Measurements from ENCODE around the gene TNFRSF18.
"Not testable (repeated sequence)": the region's sequence is repeated elsewhere in the genome, so short reads cannot be mapped to it uniquely, and the experiment has no call there.

Gene TNFRSF18

GRCh38 chr1:1178794-1179331 is 27.5 kb downstream of the TNFRSF18 start:
- Histone ChIP-seq H3K9me3 (replicated peaks; ENCODE audit: insufficient read depth, low read length) (no peaks in the 10 kb centered on the region), H3F3A (ENCODE audit: insufficient read depth, low read length) (no peaks in the 10 kb centered on the region), H3K27ac (ENCODE audit: low read length) (no peak overlapping the region), H3K36me3 (replicated peaks; ENCODE audit: insufficient read depth, low read length) (no peaks in the 10 kb centered on the region), H3K4me2 (ENCODE audit: low read depth, low read length) (no peak overlapping the region), H3K27me3 (replicated peaks; ENCODE audit: insufficient read depth, low read length) (peaks cover 92% of the 10 kb centered on the region), H3K4me3 (ENCODE audit: low read length) (no peak overlapping the region), H3K9me2 (replicated peaks; ENCODE audit: insufficient read depth, low read length) (no peaks in the 10 kb centered on the region), H3K9ac (ENCODE audit: low read length) (no peak overlapping the region), H3K79me2 (ENCODE audit: low read length) (no peaks in the 10 kb centered on the region), H2AFZ (ENCODE audit: low read length) (no peak overlapping the region), H3K4me1 (ENCODE audit: low read length) (no peaks in the 10 kb centered on the region), H4K20me1 (ENCODE audit: insufficient read depth, low read length) (no peaks in the 10 kb centered on the region)
- TF ChIP-seq CTCF (IDR thresholded peaks at IDR 0.05; ENCODE audit: low read length) (no peak), EZH2 (optimal IDR thresholded peaks at IDR 0.05; ENCODE audit: low read depth, low read length) (no peak), EZH2phosphoT487 (IDR thresholded peaks at IDR 0.05; ENCODE audit: low read length) (no peak)
- DNase-seq, result no peak

- Histone ChIP-seq H3K4me2 (ENCODE audit: low read depth, low read length) (no peak overlapping the region), H4K20me1 (ENCODE audit: insufficient read depth, low read length) (no peaks in the 10 kb centered on the region), H3K79me2 (ENCODE audit: low read length) (no peaks in the 10 kb centered on the region), H3K9ac (ENCODE audit: low read length) (no peak overlapping the region), H3K27me3 (replicated peaks; ENCODE audit: insufficient read depth, low read length) (peaks cover 92% of the 10 kb centered on the region), H3K4me3 (ENCODE audit: low read length) (no peak overlapping the region), H3K36me3 (replicated peaks; ENCODE audit: insufficient read depth, low read length) (no peaks in the 10 kb centered on the region), H3K4me1 (ENCODE audit: low read length) (no peaks in the 10 kb centered on the region), H2AFZ (ENCODE audit: low read length) (no peak overlapping the region), H3K9me2 (replicated peaks; ENCODE audit: insufficient read depth, low read length) (no peaks in the 10 kb centered on the region), H3F3A (ENCODE audit: insufficient read depth, low read length) (no peaks in the 10 kb centered on the region), H3K9me3 (replicated peaks; ENCODE audit: insufficient read depth, low read length) (no peaks in the 10 kb centered on the region), H3K27ac (ENCODE audit: low read length) (no peak overlapping the region)
- TF ChIP-seq CTCF (IDR thresholded peaks at IDR 0.05; ENCODE audit: low read length) (no peak), EZH2phosphoT487 (IDR thresholded peaks at IDR 0.05; ENCODE audit: low read length) (no peak), EZH2 (optimal IDR thresholded peaks at IDR 0.05; ENCODE audit: low read depth, low read length) (no peak)
- no peak for DNase-seq
These were observed 28.8 kb downstream of the TNFRSF18 start for GRCh38 chr1:1177452-1178206.

- Histone ChIP-seq H3K4me1 (ENCODE audit: low read length) (no peaks in the 10 kb centered on the region), H3K9me3 (replicated peaks; ENCODE audit: insufficient read depth, low read length) (no peaks in the 10 kb centered on the region), H3K27ac (ENCODE audit: low read length) (no peak overlapping the region), H4K20me1 (ENCODE audit: insufficient read depth, low read length) (no peaks in the 10 kb centered on the region), H3K36me3 (replicated peaks; ENCODE audit: insufficient read depth, low read length) (no peaks in the 10 kb centered on the region), H2AFZ (ENCODE audit: low read length) (no peak overlapping the region), H3K4me3 (ENCODE audit: low read length) (no peak overlapping the region), H3K27me3 (replicated peaks; ENCODE audit: insufficient read depth, low read length) (peaks cover 91% of the 10 kb centered on the region), H3K9me2 (replicated peaks; ENCODE audit: insufficient read depth, low read length) (no peaks in the 10 kb centered on the region), H3K4me2 (ENCODE audit: low read depth, low read length) (no peak overlapping the region), H3K79me2 (ENCODE audit: low read length) (no peaks in the 10 kb centered on the region), H3K9ac (ENCODE audit: low read length) (no peak overlapping the region), H3F3A (ENCODE audit: insufficient read depth, low read length) (no peaks in the 10 kb centered on the region)
- TF ChIP-seq CTCF (IDR thresholded peaks at IDR 0.05; ENCODE audit: low read length), result no peak
- no peak for TF ChIP-seq EZH2phosphoT487 (IDR thresholded peaks at IDR 0.05; ENCODE audit: low read length)
- no peak for TF ChIP-seq EZH2 (optimal IDR thresholded peaks at IDR 0.05; ENCODE audit: low read depth, low read length)
- no peak for DNase-seq
These were observed 29.5 kb downstream of the TNFRSF18 start for GRCh38 chr1:1176931-1177330.

- not testable (repeated sequence) for H3F3A ChIP-seq (ENCODE audit: insufficient read depth, low read length); H3K9me3 ChIP-seq (replicated peaks; ENCODE audit: insufficient read depth, low read length); H3K36me3 ChIP-seq (replicated peaks; ENCODE audit: insufficient read depth, low read length); DNase-seq; H3K4me2 ChIP-seq (ENCODE audit: low read depth, low read length); H3K9me2 ChIP-seq (replicated peaks; ENCODE audit: insufficient read depth, low read length); H3K9ac ChIP-seq (ENCODE audit: low read length); H2AFZ ChIP-seq (ENCODE audit: low read length); H3K79me2 ChIP-seq (ENCODE audit: low read length); H4K20me1 ChIP-seq (ENCODE audit: insufficient read depth, low read length); H3K4me1 ChIP-seq (ENCODE audit: low read length); H3K4me3 ChIP-seq (ENCODE audit: low read length); H3K27ac ChIP-seq (ENCODE audit: low read length)
- H3K27me3 ChIP-seq (replicated peaks; ENCODE audit: insufficient read depth, low read length), result peaks cover 91% of the 10 kb centered on the region
These were observed 30.2 kb downstream of the TNFRSF18 start for GRCh38 chr1:1176063-1176761.
